Measurements from ENCODE around the gene NKG7.

NKG7 gene

DNA sequence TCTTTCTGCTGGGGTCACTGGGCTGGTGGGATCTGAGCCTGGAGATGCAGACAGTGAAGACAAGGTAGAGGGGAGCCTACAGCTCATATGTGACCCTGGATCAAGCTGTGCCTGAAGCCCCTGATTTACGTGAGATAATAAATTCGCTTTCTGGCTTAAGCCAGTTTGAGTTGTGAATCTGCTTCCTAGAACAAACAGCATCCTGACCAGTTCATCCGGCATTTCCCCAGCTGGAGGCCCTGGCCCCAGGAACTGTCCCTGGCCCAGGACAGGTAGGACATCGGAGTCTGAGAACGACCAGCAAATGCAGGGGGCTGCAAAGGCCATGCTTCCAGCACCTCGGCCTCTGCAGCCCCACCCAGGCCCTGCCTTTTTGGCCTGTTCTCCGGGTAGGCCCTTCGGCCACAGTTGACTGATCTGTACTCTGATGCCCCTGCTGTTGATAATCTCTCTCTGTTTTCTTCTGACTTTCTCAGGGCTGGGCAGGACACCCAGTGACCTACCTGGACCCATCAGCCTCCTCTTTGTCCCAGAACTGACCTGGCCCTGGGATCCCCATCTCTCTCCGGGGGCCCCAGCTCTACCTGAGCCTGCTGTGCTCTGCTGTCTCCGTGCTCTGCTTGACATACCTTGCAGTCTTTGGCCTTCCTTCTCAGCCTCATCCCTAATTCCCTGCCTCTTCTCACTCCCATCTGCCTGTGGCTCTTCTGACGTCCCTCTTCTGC lies 21.0 kb downstream of the NKG7 start:
- TF ChIP-seq CTCF (IDR thresholded peaks at IDR 0.05), result no peak

DNA sequence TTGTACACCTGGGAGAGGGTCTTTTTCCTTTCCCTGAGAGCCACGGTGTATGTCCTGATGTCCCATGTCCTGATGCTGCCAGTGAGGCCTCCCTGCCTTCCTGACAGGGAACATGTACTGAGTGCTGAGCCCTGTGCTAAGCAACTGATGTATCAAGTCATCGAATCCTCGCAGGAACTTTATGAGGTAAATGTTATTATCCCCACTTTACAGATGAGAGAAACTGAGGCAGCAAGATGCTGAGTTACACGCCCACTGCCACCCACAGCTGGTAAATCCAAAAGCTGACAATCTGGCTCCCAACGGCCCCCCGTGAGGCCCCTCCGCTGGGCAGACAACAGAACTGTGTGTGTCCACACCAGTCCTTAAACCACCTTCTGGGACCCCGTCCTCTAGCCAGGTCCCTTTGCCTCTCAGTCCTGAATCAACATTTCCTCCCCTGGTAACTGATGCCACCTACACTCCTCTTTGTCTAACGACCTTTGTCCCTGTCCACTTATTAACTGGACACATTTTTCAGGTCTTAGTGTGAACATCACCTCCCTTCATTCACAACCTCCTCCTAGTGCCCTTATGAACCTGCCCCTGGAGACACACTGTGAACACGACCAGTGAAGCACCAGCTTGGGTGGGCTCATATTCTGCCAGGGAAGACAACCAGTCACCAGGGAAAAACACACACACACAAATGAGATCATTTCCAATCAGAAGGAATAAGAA lies 25.1 kb downstream of the NKG7 start:
- no peak for TF ChIP-seq CTCF (IDR thresholded peaks at IDR 0.05)

DNA sequence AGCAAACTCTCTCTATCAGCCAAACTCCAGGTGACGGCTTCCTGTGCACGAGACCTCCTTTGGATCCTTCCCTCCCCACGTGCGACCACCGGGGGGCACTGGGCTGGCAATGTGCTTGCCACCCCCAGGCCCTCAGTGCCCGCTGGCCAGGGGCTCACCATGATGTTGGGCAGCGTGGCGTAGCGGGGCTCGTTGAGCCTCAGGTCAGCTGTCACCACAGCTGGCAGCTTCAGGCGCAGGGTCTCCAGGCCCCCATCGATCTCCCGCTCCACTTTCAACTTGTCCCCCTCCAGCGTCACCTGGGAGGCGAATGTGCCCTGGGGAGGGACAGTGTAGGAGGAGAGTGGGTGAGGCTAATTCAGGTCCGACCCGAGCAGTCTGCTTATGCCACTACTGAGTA lies 25.7 kb downstream of the NKG7 start:
- TF ChIP-seq CTCF (IDR thresholded peaks at IDR 0.05), result no peak

- no peak for TF ChIP-seq CTCF (IDR thresholded peaks at IDR 0.05)
These were observed 27.3 kb downstream of the NKG7 start for GRCh38 chr19:51345076-51345620.

DNA sequence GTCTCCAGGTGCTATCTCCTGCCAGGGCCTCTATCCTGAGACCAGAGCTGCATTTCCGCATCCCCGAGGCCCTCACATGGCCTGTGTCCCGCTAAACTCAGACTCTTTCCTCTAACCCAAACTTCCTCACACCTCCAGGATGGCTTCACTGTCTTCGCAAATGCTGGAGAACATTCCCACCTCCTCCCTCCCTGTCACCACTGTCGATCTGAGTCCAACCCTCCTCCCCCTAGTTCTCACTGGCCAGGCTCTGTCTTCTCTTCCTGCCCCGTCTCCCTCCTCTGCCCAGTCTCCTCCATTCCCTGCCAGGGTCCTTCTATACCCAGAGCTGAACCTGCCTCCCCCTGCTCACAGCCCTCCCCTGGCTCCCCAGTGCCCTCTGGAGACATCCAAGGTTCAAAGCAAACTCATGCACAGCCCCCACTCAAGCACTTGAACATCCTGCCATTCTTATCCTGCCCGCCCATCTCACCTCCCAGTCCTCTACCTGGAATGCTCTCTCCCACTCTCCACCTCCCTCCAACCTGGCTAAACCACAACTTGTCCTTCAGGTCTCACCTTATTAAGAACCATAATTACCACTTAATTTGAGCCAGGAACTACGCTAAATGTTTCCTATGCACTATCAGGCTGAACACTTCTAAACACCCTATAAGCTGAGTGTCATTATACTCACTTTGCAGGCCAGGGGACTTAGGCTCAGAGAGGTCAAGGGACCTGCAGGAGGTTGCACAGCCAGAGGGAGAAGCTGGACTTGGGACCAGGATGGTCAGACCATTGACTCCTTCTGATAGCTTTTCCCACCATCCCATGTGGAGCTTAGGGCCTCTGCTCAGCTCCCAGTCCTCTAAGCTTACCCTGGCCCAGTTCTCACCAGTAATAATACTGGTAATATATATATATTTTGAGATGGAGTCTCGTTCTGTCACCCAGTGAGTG lies 29.6 kb downstream of the NKG7 start:
- TF ChIP-seq CTCF (IDR thresholded peaks at IDR 0.05), result no peak

- no peak for TF ChIP-seq CTCF (IDR thresholded peaks at IDR 0.05)
These were observed 30.4 kb downstream of the NKG7 start, which contains the start of gene VSIG10L for GRCh38 chr19:51341976-51342580. Gene VSIG10L, minus strand, starts transcription at chr19:51342139. Its CDS starts 15 bp downstream, at chr19:51342124.

DNA sequence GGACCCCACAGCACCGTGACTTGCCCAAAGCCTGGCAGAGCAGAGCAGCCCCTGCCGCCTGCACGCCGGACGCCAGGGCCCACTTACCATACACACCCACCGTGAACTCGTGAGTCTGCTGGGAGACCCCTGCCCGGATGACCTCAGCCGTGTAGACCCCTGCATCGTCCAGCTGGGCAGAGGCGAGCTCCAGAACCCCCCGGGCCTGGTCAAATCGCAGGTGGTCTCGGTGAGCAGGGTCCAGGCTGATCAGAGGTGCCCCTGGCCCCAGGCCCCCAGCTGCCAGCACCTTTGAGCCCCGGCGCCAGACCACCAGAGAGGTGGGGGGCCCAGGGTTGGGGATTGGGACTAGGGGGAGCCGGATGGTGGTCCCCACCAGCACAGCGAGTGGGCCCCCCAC lies 31.4 kb downstream of the NKG7 start:
- no peak for TF ChIP-seq CTCF (IDR thresholded peaks at IDR 0.05)

Measured in LNCAP (cell line).